ENCODE data around the gene GPSM1.
A peak's percentile ranks its signal among the peaks of the same experiment; 100 is the strongest.
"Not testable (repeated sequence)": the region's sequence is repeated elsewhere in the genome, so short reads cannot be mapped to it uniquely, and the experiment has no call there.

The GPSM1 gene

DNA sequence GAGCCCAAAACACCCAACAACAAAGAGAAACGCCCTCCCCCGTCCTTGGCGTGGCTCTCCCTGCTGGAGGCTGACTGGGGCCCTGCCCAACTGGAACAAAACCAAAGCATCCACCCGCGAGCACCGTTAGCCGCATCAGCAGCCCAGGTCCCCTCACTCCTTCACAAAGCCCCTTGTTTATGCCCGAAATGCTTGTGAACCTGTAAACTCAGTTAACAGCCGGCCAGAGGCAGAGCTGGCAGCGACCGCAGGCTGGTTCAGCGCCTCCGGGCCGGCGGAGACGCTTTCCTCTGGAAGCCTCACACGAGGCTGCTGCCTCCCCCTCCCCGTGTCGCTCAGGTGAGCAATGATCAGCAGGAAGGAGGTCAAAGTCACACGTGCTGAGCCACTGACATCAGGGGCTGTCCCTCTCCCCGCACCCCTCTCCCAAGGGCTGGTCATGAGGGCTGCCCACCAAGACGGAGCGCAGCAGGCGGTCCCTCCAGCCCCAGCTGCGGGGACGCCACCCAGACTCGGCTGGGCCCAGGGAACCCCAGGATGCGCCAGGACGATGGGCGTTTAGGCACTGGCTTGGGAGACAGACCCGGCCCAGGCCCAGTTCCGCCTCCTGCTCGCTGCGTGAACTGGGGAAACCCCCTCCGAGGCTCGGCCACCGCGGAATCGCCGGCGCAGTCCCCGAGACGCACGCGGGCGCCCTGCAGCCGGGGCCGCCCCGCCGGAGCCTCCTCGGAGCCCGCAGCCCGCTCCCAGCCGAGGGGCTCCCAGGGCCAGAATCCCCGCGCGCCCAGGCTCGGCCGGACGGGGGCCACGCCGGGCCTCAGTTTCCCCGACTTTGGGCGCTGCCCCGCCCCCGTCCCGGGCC lies 72.1 kb downstream of the GPSM1 start:
- no peak for DNase-seq

DNA sequence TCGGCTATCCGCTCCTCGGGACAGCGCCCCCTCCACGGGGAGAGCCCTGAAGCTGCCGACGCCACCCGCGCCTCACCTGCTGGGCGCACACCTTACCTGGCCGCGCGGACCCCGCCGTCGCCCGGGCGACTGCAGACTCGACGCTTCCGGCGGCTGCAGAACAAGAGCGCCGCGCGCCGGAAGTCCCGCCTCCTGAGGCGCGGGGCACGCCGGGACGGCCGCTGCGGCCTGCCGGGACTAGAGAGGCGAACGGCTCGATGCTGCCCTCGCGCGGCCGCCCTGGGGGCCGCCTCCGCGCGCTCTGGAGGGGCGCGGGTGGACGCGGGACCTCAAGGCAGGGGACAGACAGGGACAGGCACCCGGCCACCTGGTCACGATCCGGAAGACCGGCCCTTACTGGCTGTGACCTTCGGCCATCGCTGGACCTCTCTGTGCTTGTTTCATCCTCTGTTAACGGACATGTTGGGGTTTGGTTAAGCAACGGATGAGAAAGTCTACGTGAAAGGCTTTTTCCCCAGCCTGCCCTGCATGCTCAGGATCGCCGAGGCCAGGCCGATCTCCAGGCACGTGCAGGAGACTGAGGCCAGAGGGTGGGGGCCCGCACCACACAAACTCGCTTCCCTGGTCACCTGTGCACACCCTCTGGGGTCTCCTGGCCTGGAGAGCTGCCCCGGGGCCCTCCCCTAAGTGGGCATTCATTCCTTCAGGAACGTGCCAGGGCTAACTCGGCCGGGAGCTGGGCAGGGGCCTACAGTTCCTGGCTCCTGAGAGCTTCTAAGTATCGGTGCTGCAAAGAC lies 72.9 kb downstream of the GPSM1 start, which contains the start of gene SNAPC4:
SNAPC4 (minus strand) TSS at position 133 of the 797 bp plus-strand sequence. CDS start 1,742 bp downstream, outside the sequence.
- peak; percentile 84 for DNase-seq

DNA sequence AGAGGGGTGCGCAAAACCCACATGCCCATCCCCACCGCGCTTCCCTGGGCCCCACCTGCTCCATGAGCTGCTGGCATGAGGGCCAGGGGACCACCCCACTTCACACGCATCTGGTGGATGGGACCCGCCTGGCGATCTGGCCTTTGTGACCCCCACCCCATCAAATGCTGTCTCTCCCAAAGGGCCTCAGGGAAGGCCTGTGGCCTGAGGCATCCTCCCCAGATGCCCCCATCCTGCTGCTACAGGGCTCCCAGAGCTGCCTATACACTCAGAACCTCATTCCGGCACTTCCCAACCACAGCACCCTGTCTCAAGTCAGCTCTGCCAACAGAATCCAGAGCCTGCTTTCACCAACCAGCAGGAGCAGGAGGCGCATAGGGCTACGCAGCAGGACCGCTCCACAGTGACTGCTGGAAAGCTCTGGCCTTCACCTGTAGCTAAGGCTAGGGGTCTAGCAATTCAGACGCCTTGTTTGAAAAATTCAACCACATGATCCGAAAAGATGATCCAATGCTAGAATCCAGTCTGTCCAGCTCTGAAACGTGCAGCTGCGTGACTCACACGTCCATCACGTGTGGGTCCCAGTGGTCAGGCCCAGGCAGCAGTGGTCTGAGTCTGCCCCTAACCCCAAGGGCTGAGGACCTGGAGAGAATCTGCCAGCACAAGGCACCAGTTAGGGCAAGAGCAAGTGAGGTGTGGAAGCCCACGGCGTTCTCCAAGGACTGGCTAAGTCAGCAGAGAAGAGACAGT lies 74.0 kb downstream of the GPSM1 start:
- DNase-seq: no peak

DNA sequence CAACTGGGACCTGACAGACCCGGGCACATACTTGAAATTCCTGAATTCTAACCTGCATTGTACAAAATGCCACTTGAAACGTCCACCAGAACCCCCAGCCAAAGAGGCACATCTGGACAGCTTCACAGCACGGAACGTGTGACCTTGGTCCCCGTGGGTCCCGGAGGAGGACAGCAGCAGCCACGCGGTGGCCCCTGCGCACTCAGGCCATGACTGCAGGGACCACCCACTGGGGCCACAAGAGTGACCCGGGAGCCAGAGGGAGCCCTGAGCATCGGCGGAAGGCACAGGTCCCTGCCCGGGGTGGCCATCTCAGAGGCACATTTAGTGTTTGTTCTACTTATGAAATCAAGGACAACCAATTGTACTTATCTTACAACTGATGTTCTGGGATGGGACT lies 74.7 kb downstream of the GPSM1 start:
- no peak for DNase-seq

DNA sequence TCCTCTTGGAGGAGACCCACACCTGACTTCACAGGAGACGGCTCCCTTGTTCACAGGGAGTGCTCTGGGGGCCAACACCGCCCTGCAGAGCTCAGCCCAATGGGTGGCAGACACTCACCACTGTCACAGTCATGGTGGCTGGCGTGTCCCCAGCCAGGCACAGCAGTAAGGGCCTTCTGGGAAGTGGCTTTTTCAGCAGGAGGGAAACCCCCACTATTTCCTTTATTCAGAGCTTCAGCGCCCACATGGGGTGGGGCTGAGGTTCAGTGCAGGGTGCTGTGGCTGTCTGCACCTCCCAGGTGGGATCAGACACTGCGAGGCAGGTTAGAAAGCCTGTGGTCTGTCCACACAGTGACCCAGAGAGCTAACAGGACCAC lies 76.2 kb downstream of the GPSM1 start:
- no peak for DNase-seq

DNA sequence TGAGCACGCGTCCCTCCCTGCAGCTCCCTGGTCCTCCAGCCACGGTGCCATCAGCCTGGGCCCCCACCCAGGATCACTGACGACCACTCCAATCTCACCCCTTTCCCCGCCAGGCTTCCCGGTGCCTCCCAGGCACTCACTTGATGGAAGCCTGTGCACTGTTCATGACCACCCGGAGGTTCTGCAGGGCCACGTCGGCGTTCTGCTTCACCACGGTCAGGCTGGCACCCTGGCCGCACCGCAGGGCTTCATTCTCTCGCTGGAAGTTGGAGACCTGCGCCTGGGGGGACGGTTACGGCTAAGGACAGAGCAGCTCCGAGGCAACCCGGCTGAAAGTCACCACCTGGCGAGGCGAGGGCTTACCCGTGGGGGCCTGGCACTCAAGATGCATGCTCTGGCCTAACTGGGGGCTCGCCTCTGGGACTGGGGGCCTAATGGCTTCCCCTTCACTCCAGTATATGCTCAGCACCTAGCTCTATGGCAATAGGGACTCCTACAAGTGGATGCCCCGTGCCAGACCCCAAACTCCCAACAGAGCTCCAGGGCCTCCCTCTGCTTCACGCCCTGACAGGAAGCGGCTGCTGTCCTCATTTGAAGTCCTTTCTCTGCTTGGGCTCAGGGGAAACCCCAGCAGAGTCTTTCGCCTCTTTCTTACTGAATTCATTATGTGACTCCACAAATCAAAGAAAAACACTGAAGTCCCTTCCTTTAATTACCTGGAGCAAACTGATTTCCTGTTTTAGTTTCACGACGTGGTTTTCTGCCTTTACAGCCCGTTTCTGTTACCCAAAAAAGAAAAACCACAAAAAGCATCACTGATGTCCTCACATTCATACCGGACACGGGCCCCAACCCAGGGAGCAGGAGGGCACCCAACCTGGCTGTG lies 76.8 kb downstream of the GPSM1 start:
- no peak for DNase-seq

DNA sequence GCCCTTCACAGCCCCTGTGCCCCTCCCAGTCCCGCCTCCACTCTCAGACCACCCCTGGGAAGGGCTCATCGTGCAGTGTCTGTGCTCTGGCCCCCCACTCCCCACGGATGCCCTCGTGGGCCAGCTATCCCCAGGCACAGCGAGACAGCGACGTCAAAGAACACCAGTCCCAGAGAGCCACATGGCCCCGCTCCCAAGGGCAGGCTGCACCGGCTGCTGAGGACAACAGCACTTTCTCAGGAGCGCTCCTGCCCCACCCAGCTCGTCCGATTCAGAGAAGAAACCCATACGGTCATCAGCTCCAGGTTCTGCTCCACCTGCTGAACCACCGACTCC lies 77.4 kb downstream of the GPSM1 start:
- no peak for DNase-seq

DNA sequence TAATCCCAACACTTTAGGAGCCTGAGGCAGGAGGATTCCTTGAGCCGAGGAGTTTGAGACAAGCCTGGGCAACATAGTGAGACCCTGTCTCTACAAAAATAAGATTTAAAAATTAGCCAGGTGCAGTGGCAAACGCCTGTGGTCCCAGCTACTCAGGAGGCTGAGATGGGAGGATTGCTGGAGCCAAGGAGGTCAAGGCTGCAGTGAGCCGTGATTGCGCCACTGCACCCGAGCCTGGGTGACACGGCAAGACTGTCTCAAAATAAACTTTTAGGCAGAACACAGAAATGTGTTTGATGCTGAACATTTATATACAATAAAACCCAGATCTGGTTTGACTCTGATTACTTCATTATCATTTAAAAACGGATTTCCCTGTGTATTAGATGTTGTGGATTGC lies 78.1 kb downstream of the GPSM1 start:
- DNase-seq: no peak

DNA sequence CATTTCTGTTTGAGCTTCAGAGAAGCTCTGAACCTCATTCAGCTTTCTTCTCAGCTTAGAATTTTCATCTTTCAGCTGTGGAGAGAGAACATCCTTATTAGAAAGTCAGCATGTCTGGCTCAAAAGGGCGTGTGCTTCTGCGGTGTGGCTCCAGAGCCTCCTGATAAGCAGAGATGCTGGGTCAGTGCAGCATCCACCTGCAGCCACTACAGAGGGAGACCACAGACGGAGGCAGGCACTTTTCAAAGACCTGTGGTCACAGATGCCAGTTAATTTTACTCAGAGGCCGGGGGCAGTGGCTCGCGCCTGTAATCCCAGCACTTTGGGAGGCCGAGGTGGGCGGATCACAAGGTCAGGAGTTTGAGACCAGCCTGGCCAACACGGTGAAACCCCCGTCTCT lies 78.6 kb downstream of the GPSM1 start:
- not testable (repeated sequence) for DNase-seq

DNA sequence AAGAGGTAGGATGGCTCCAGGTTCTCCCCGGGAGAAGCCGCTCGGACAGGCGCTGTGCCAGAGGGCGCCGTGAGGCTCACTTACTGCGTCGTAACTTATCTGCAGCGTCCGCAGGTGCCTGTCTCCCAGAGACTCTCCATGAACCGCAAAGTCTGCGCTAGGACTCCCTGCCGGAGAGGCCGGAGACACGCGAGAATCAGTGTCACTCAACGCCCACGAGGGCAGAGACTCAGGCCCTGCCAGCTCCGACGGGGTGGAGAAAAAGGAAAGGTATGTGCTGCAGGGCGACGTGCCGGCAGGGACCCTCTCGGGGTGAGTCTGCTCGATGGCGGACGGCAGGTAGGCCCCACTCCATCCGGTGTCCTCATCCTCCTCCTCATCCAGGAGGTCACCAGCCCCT lies 79.7 kb downstream of the GPSM1 start:
- not testable (repeated sequence) for DNase-seq

DNA sequence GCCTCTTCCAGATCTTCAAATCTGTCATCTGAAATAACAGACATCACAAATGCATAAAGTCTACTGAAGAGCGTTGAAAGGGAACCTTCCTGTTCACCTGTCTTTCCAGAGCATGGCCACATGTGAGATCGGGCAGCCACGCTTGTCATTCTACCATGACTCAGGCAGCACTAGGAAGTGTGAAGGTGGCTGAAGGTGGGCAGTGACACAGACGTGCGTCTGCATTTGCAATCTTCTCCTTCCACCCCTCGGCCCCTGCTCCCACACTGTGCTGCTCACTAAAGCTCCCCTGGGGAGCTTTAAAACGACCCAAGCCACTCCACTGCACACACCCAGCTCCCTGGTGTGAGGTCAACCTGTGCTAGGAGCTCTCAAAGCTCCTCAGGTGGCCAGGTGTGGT lies 80.6 kb downstream of the GPSM1 start:
- DNase-seq: no peak
